HG03280 (cell line): ENCODE results near the gene ITGA11.
"Not testable (repeated sequence)": the region's sequence is repeated elsewhere in the genome, so short reads cannot be mapped to it uniquely, and the experiment has no call there.

Experiments
- ATAC-seq: cut with Tn5 transposase; IDR thresholded peaks from one replicate; pipeline ENCODE4 v1.9.1; 2021; ENCODE audit warnings: mild to moderate bottlenecking, moderate library complexity; ENCODE audit not compliant: unreplicated experiment

The ITGA11 gene

GRCh38 chr15:68410466-68411342 lies 21.3 kb downstream of the ITGA11 start:
- ATAC-seq, result no peak

GRCh38 chr15:68409736-68410370 lies 22.1 kb downstream of the ITGA11 start:
- no peak for ATAC-seq

GRCh38 chr15:68408971-68409370 lies 23.0 kb downstream of the ITGA11 start:
- no peak for ATAC-seq

- no peak for ATAC-seq
These were observed 23.8 kb downstream of the ITGA11 start for GRCh38 chr15:68407886-68408881.

DNA sequence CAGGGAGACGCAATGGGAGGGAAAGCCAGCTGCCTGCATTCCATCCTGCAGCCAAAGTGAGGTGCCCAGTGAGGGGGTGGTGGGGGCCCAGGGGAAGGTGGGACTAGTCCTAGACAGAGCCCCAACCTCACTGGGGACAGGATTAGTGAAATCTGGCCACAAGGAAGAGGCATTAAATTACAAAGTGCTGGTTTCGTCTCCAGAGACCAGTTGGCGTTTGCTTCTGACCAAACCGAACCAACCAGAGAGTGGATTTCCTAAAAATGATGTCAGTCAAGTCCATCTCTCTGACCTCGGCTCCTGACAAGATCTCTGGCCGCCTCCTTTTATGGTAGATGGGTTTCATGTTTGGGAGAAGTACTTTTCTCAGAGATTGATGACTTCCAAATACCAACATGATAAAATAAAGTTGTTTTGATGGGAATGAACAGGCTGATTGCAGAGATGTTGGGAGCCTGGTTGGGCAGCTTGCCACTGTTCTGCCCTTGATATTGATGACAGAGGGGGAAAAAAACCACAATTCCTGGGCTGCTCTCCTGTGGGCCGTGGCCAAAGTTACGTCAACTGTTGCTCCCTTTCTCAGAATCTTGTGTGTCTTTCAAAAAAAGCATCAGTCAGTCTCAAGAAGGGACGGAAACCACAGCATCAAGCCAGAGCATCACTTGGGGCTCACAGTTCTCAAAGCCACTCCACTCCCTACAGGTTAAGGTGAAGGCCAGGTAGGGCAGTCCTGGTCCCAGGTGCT lies 24.6 kb downstream of the ITGA11 start:
- no peak for ATAC-seq

GRCh38 chr15:68405378-68406250 lies 26.3 kb downstream of the ITGA11 start:
- no peak for ATAC-seq

- no peak for ATAC-seq
These were observed 27.7 kb downstream of the ITGA11 start for GRCh38 chr15:68404056-68404798.

DNA sequence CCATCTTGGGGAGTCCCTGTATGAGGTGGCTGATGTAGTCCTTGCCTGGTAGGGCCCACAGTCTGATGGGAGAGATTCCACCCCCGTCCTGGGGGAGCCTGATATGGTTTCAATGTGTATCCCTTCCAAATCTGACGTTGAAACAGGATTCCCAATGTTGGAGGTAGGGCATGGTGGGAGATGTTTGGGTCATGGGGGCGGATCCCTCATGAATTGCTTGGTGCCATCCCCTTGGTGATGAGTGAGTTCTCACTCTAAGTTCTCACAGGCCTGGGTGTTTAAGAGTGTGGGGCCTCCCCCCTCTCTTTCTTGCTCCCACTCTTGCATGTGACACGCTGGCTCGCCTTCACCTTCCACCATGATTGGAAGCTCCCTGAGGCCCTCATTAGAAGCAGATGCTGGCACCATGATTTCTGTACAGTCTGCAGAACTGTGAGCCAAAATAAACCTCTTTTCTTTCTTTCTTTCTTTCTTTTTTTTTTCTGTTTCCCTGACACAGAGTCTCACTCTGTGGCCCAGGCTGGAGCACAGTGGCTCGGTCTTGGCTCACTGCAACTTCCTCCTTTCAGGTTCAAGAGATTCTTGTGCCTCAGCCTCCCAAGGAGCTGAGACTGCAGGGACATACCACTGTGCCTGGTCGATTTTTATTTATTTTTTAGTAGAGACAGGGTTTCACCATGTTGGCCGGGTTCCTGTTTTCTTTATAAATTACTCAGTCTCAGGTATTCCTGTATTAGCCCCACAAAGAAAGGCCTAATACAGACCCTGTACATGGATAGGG lies 28.6 kb downstream of the ITGA11 start:
- ATAC-seq, result no peak

DNA sequence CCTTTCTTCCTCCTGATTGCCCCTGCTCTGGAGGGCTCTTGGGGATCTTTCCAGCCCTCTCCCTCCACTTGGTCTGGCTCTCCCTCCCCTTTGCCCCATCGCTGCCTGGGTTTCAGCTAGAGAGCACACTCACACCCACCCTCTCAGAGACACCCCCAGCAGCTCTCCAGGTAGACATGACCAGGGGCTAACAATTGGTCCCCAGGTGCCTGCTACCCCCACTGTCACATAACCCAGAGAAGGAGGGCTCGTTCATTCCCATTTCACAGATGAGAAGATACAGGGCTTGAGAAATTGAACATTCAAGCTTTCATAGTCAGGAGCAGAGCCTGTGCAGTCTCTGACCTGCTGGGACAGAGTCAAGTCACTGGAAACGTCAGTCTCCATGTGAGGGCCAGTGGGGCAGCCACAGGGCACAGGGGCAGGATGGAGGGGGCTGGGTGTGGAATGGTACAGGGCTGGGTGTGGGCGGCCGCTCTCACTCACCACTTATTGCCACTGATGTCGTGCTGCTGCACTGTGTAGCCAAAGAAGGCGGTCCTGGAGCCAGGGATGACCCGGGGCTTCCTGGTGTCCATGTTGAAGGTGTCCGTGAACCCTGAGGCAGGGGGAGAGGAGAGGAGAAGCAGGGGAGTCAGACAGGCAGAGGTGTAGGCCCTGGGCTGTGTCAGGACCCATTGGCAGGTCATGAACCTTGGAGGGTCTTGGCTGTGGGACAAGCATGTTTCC lies 29.4 kb downstream of the ITGA11 start:
- no peak for ATAC-seq

- no peak for ATAC-seq
These were observed 30.2 kb downstream of the ITGA11 start for GRCh38 chr15:68401496-68402431.

DNA sequence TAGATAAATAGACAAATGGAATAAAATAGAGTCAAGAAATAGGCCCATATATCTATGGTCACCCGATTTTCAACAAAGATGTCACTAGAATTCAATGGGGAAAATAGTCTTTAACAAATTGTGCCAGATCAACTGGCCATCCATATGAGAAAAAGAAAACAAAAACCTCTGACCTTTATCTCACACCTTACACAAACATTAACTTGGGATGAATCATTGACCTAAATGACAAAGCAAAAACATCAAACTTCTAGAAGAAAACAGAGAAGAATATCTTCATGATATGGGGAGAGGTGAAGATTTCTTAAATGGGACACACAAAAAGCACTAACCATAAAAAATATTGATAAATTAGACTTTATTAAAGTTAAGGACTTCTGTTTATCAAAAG lies 31.9 kb downstream of the ITGA11 start:
- ATAC-seq, result no peak

DNA sequence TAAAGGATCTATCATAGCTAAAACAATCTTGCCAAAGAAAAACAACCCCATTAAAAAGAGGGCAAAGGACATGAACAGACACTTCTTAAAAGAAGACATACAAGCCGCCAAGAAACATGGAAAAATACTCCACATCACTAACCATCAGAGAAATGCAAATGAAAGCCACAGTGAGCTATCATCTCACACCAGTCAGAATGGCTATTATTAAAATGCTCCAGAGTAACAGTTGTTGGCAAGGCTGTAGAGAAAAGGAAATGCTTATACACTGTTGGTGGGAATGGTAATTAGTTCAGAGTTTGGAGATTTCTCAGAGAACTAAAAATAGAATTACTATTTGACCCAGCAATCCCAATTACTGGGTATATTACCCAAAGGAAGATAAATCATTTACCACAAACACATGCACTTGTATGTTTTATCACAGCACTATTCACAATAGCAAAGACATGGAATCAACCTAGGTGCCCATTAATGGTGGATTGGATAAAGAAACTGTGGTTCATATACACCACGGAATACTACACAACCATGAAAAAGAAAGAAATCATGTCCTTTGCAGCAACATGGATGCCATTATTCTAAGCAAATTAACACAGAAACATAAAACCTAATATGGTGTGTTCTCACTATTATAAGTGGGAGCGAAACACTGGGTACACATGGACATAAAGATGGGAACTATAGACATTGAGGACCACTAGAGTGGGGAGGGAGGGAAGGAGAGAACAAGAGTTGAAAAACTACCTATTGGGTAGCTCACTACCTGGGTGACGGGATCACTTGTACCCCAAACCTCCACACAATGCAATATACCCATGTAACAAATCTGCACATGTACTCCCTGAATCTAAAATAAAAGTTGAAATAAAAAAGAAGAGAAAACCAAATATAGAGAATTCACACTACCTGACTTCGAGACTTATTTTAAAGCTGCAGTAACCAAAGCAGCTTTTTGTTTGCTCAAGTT lies 32.6 kb downstream of the ITGA11 start:
- ATAC-seq, result no peak

DNA sequence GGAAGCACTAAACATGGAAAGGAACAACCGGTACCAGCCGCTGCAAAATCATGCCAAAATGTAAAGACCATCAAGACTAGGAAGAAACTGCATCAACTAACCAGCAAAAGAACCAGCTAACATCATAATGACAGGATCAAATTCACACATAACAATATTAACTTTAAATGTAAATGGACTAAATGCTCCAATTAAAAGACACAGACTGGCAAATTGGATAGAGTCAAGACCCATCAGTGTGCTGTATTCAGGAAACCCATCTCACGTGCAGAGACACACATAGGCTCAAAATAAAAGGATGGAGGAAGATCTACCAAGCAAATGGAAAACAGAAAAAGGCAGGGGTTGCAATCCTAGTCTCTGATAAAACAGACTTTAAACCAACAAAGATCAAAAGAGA lies 34.0 kb downstream of the ITGA11 start:
- not testable (repeated sequence) for ATAC-seq

- no peak for ATAC-seq
These were observed 35.9 kb downstream of the ITGA11 start for GRCh38 chr15:68396068-68396467.

DNA sequence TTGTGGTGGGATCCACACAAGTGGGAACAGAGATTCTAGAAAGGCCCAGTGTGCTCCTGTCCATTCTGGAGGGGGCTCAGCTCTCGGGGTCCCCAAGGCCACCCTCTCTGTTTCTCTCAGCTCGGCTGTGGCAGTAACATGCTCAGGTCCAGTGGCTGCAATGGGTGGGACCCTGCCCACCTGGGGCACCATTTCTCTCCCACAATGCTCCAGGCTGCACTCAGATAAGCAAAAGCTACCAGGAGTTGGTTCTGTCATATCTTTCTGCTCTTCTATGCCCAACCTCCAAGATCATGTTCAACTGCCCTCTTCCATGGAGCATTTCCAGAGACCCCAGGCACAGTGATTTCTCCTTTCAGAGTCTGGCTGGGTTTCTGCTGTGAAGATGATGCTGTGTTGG lies 40.8 kb downstream of the ITGA11 start:
- ATAC-seq, result no peak
